Liver (tissue), 9 donors: ENCODE measurements around the gene GRAP2. TPM values are rescaled to one million over a fixed set of nuclear protein-coding genes. Genes with fewer than 3 reads are reported as not detected.

Experiments used
- DNase-seq: peaks from one replicate; pipeline ENCODE4 v3.0.0-alpha.2; 2017; ENCODE audit warnings: low spot score
- H3K27ac ChIP-seq, 2 donors: one replicate each; pipeline ENCODE4 v1.7.0; 2013; ENCODE audit warnings: inconsistent platforms in 2 of 2, low read length in 2 of 2, control low read depth in 1 of 2, low read depth in 1 of 2, mild to moderate bottlenecking in 1 of 2
- H3K27me3 ChIP-seq, 4 donors: one replicate each; pipeline versions ENCODE4 v1.6.1 to v1.7.0; 2013; ENCODE audit warnings: low read length in 3 of 4, inconsistent platforms in 1 of 4, mild to moderate bottlenecking in 1 of 4, moderate library complexity in 1 of 4; ENCODE audit not compliant: control insufficient read depth in 4 of 4, insufficient read depth in 4 of 4
- H3K36me3 ChIP-seq, 4 donors: one replicate each; pipeline versions ENCODE4 v1.6.1 to v1.7.0; 2013; ENCODE audit warnings: low read length in 3 of 4, mild to moderate bottlenecking in 3 of 4, low read depth in 1 of 4, moderate library complexity in 1 of 4; ENCODE audit not compliant: control insufficient read depth in 4 of 4, insufficient read depth in 3 of 4
- H3K4me1 ChIP-seq, 4 donors: one replicate each; pipeline versions ENCODE4 v1.6.1 to v1.7.0; 2013; ENCODE audit warnings: low read length in 3 of 4, mild to moderate bottlenecking in 3 of 4, moderate library complexity in 1 of 4; ENCODE audit not compliant: control insufficient read depth in 4 of 4, insufficient read depth in 4 of 4
- H3K4me3 ChIP-seq, 3 donors: one replicate each; pipeline versions ENCODE4 v1.6.1 to v1.7.0; 2013; ENCODE audit warnings: low read length in 3 of 3, control low read depth in 1 of 3, low read depth in 1 of 3, mild to moderate bottlenecking in 1 of 3
- H3K9ac ChIP-seq, 2 donors: one replicate each; pipeline ENCODE4 v1.7.0; 2013; ENCODE audit warnings: low read length in 2 of 2, mild to moderate bottlenecking in 2 of 2, moderate library complexity in 2 of 2, control low read depth in 1 of 2, low read depth in 1 of 2
- H3K9me3 ChIP-seq, 4 donors: one replicate each; pipeline versions ENCODE4 v1.6.1 to v1.7.0; 2013; ENCODE audit warnings: low read length in 3 of 4; ENCODE audit not compliant: control insufficient read depth in 4 of 4
- EGR1 ChIP-seq, 2 donors: IDR thresholded peaks; 2 replicates each; pipeline ENCODE4 v1.6.1; 2016 to 2018; ENCODE audit warnings: antibody characterized with exemption in 2 of 2, low read depth in 2 of 2
- FOXA1 ChIP-seq: IDR thresholded peaks from 2 replicates; pipeline ENCODE4 v1.6.1; 2016; ENCODE audit warnings: antibody characterized with exemption
- FOXA2 ChIP-seq: IDR thresholded peaks from 2 replicates; pipeline ENCODE4 v1.6.1; 2016; ENCODE audit warnings: antibody characterized with exemption
- HNF4A ChIP-seq, 2 donors: conservative IDR thresholded peaks; 2 replicates each; pipeline ENCODE4 v1.6.1; 2016; ENCODE audit warnings: antibody characterized with exemption in 2 of 2, mild to moderate bottlenecking in 2 of 2
- HNF4G ChIP-seq: IDR thresholded peaks from 2 replicates; pipeline ENCODE4 v1.6.1; 2016; ENCODE audit warnings: antibody characterized with exemption
- JUND ChIP-seq, 2 donors: IDR thresholded peaks; 2 replicates each; pipeline ENCODE4 v1.6.1; 2016; ENCODE audit warnings: antibody characterized with exemption in 2 of 2
- NR2F2 ChIP-seq: IDR thresholded peaks from 2 replicates; pipeline ENCODE4 v1.6.1; 2016; ENCODE audit warnings: antibody characterized with exemption
- RAD21 ChIP-seq, 2 donors: IDR thresholded peaks; 2 replicates each; pipeline ENCODE4 v1.6.1; 2016; ENCODE audit warnings: antibody characterized with exemption in 2 of 2, mild to moderate bottlenecking in 2 of 2
- RXRA ChIP-seq, 2 donors: IDR thresholded peaks; 2 replicates each; pipeline ENCODE4 v1.6.1; 2017 to 2018; ENCODE audit warnings: antibody characterized with exemption in 2 of 2, mild to moderate bottlenecking in 1 of 2
- SP1 ChIP-seq: IDR thresholded peaks from 2 replicates; pipeline ENCODE4 v1.6.1; 2018; ENCODE audit warnings: antibody characterized with exemption, mild to moderate bottlenecking
- TAF1 ChIP-seq: conservative IDR thresholded peaks from 2 replicates; pipeline ENCODE4 v1.6.1; 2016; ENCODE audit warnings: antibody characterized with exemption, mild to moderate bottlenecking
- YY1 ChIP-seq: IDR thresholded peaks from 2 replicates; pipeline ENCODE4 v1.6.1; 2016; ENCODE audit warnings: antibody characterized with exemption, mild to moderate bottlenecking
- WGBS: extraction: QIAGEN DNeasy Blood & Tissue Kit; methylation state at CpG from one replicate; pipeline ENCODE4 v1.1.7; 2013; 5-methylcytosine and 5-hydroxymethylcytosine counted together
- polyA plus RNA-seq, 2 donors: library from polyadenylated mRNA; stranded (reverse) in 1 of 2; unstranded in 1 of 2; fragments of 200-250 nt in 1 of 2; fragments of >200 nt in 1 of 2; fragmentation: Nextera tagmentation in 1 of 2; extraction: Ambion mirVana in 1 of 2; gene quantifications; one replicate each; pipeline versions ENCODE4 v1.2.1 to v1.2.3, GENCODE V29; 2013 to 2015
- total RNA-seq, 2 donors: library from RNA; depleted of rRNA; stranded (reverse); fragments of >200 nt; gene quantifications; one replicate each; pipeline ENCODE4 v1.2.3, GENCODE V29; 2014
- TF ChIP-seq, protein P1 (sequence below): IDR thresholded peaks from 2 replicates; pipeline ENCODE4 v1.6.1; 2016; ENCODE audit warnings: antibody characterized with exemption, mild to moderate bottlenecking
- TF ChIP-seq, protein P2 (sequence below): IDR thresholded peaks from 2 replicates; pipeline ENCODE4 v1.6.1; 2016; ENCODE audit warnings: antibody characterized with exemption
- TF ChIP-seq, protein P3 (sequence below): IDR thresholded peaks from 2 replicates; pipeline ENCODE4 v1.6.1; 2016; ENCODE audit warnings: antibody characterized with exemption
- TF ChIP-seq, protein P4 (sequence below): fragments of 150-350 bp; IDR thresholded peaks from 2 replicates; pipeline ENCODE4 v1.5.1; 2017; ENCODE audit warnings: improper control_type of control experiment, low read depth, low read length; ENCODE audit not compliant: missing input control
- TF ChIP-seq, protein P5 (sequence below): IDR thresholded peaks from 2 replicates; pipeline ENCODE4 v1.6.1; 2016; ENCODE audit warnings: antibody characterized with exemption
- donor health status: healthy.
- donor health status: healthy.
- donor health status: healthy.
- donor health status: healthy.
- donor health status: healthy.

The GRAP2 gene
- total and polyA plus RNA-seq, 4 donors, result 0.22 to 38.2 (median 0.78) TPM

DNA sequence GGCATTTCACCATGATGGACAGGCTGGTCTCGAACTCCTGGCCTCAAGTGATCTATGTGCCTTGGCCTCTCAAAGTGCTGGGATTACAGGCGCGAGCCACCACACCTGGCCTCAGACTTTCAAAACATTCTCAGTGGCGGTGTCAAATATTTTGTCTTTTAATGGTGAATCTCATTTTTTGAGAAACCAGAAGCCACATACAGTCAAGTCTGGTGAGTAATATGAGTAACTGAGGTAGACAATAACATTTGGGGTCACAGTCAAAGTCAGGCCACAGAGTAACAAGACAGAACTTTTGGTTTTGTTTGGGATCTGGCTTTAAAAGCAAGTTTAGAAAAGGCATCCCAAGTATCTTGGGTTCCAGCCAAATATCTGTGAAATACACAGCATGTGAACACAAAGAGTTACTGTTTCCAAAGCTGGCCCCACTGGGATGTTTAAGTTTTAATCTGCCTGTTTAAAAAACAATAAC, 53.7 kb downstream of the GRAP2 start:
- Histone ChIP-seq H3K4me1 (no peaks in the 10 kb centered on the region), H3K27ac (no peak overlapping the region), H3K4me3 (no peak overlapping the region), H3K9me3 (no peaks in the 10 kb centered on the region), H3K36me3 (no peaks in the 10 kb centered on the region), H3K9ac (no peak overlapping the region), H3K27me3 (no peaks in the 10 kb centered on the region)
- TF ChIP-seq, protein P1, sequence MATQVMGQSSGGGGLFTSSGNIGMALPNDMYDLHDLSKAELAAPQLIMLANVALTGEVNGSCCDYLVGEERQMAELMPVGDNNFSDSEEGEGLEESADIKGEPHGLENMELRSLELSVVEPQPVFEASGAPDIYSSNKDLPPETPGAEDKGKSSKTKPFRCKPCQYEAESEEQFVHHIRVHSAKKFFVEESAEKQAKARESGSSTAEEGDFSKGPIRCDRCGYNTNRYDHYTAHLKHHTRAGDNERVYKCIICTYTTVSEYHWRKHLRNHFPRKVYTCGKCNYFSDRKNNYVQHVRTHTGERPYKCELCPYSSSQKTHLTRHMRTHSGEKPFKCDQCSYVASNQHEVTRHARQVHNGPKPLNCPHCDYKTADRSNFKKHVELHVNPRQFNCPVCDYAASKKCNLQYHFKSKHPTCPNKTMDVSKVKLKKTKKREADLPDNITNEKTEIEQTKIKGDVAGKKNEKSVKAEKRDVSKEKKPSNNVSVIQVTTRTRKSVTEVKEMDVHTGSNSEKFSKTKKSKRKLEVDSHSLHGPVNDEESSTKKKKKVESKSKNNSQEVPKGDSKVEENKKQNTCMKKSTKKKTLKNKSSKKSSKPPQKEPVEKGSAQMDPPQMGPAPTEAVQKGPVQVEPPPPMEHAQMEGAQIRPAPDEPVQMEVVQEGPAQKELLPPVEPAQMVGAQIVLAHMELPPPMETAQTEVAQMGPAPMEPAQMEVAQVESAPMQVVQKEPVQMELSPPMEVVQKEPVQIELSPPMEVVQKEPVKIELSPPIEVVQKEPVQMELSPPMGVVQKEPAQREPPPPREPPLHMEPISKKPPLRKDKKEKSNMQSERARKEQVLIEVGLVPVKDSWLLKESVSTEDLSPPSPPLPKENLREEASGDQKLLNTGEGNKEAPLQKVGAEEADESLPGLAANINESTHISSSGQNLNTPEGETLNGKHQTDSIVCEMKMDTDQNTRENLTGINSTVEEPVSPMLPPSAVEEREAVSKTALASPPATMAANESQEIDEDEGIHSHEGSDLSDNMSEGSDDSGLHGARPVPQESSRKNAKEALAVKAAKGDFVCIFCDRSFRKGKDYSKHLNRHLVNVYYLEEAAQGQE, result no peak
- TF ChIP-seq EGR1 (IDR thresholded peaks at IDR 0.05; ENCODE audit: low read depth in 2 of 2) (no peak), SP1 (no peak), FOXA2 (no peak)
- TF ChIP-seq, protein P2, sequence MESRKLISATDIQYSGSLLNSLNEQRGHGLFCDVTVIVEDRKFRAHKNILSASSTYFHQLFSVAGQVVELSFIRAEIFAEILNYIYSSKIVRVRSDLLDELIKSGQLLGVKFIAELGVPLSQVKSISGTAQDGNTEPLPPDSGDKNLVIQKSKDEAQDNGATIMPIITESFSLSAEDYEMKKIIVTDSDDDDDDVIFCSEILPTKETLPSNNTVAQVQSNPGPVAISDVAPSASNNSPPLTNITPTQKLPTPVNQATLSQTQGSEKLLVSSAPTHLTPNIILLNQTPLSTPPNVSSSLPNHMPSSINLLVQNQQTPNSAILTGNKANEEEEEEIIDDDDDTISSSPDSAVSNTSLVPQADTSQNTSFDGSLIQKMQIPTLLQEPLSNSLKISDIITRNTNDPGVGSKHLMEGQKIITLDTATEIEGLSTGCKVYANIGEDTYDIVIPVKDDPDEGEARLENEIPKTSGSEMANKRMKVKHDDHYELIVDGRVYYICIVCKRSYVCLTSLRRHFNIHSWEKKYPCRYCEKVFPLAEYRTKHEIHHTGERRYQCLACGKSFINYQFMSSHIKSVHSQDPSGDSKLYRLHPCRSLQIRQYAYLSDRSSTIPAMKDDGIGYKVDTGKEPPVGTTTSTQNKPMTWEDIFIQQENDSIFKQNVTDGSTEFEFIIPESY, result no peak
- no peak for DNase-seq
- WGBS, result 96% methylated on average over 4 of the region's 4 CpGs

DNA sequence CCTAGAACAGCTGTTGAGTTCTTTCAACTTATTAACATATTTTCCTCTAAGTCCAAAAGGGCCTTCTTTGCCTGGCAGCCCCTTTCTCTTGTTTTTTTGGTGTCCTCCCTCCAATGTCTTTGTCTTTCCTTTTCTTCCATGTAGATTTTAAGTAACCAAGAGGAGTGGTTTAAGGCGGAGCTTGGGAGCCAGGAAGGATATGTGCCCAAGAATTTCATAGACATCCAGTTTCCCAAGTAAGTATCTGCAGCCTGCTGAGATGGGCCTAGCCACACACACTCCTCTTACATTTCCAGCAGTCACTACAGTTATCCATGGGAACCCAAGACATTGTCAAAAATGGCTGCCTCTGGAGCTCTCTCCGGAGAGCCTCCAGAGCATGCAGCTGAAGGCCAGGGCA, 54.8 kb downstream of the GRAP2 start:
- Histone ChIP-seq H3K27ac (no peak overlapping the region), H3K27me3 (no peaks in the 10 kb centered on the region), H3K4me1 (no peaks in the 10 kb centered on the region), H3K36me3 (no peaks in the 10 kb centered on the region), H3K4me3 (no peak overlapping the region), H3K9ac (no peak overlapping the region), H3K9me3 (no peaks in the 10 kb centered on the region)
- no peak for DNase-seq
- TF ChIP-seq TAF1, result no peak
- no peak for TF ChIP-seq HNF4A (conservative IDR thresholded peaks at IDR 0.05)
- TF ChIP-seq, protein P3, sequence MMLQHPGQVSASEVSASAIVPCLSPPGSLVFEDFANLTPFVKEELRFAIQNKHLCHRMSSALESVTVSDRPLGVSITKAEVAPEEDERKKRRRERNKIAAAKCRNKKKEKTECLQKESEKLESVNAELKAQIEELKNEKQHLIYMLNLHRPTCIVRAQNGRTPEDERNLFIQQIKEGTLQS, result no peak
- no peak for TF ChIP-seq SP1
- no peak for TF ChIP-seq YY1
- TF ChIP-seq HNF4G, result no peak
- TF ChIP-seq RAD21 (IDR thresholded peaks at IDR 0.05), result no peak
- TF ChIP-seq, protein P4, sequence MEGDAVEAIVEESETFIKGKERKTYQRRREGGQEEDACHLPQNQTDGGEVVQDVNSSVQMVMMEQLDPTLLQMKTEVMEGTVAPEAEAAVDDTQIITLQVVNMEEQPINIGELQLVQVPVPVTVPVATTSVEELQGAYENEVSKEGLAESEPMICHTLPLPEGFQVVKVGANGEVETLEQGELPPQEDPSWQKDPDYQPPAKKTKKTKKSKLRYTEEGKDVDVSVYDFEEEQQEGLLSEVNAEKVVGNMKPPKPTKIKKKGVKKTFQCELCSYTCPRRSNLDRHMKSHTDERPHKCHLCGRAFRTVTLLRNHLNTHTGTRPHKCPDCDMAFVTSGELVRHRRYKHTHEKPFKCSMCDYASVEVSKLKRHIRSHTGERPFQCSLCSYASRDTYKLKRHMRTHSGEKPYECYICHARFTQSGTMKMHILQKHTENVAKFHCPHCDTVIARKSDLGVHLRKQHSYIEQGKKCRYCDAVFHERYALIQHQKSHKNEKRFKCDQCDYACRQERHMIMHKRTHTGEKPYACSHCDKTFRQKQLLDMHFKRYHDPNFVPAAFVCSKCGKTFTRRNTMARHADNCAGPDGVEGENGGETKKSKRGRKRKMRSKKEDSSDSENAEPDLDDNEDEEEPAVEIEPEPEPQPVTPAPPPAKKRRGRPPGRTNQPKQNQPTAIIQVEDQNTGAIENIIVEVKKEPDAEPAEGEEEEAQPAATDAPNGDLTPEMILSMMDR, result no peak
- TF ChIP-seq NR2F2, result no peak
- no peak for TF ChIP-seq RXRA (IDR thresholded peaks at IDR 0.05)
- TF ChIP-seq FOXA1, result no peak
- TF ChIP-seq, protein P2, result no peak
- no peak for TF ChIP-seq JUND (IDR thresholded peaks at IDR 0.05)
- no peak for TF ChIP-seq FOXA2
- TF ChIP-seq, protein P1, result no peak
- TF ChIP-seq, protein P5, sequence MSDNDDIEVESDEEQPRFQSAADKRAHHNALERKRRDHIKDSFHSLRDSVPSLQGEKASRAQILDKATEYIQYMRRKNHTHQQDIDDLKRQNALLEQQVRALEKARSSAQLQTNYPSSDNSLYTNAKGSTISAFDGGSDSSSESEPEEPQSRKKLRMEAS, result no peak
- WGBS, result over 99% methylated on average over 2 of the region's 2 CpGs
